Spleen (tissue), 11 donors: Measurements from ENCODE around the gene SOAT2. TPM values are rescaled to one million over a fixed set of nuclear protein-coding genes. Genes with fewer than 3 reads are reported as not detected.

Source experiments
- DNase-seq: peaks from one replicate; pipeline ENCODE4 v3.0.0-alpha.2; 2020
- H3K27ac ChIP-seq, 8 donors: fragments of 200-600 bp; sonication (generic) in 7 of 8; 1 replicate in 4 of 8; 2 replicates in 4 of 8; pipeline versions ENCODE4 v1.5.0 to v1.8.0; 2016 to 2021; ENCODE audit warnings: inconsistent platforms in 4 of 8, mild to moderate bottlenecking in 4 of 8, moderate library complexity in 1 of 8
- H3K27me3 ChIP-seq, 7 donors: fragments of 200-600 bp; sonication (generic) in 6 of 7; replicated peaks in 1 of 7; 1 replicate in 4 of 7; 2 replicates in 3 of 7; pipeline versions ENCODE4 v1.5.0 to v1.8.0; 2016 to 2021; ENCODE audit warnings: inconsistent platforms in 3 of 7, mild to moderate bottlenecking in 1 of 7
- H3K36me3 ChIP-seq, 6 donors: fragments of 200-600 bp; sonication (generic) in 5 of 6; 1 replicate in 4 of 6; 2 replicates in 2 of 6; pipeline versions ENCODE4 v1.5.0 to v1.8.0; 2016 to 2021; ENCODE audit warnings: inconsistent platforms in 2 of 6
- H3K4me1 ChIP-seq, 6 donors: fragments of 200-600 bp; sonication (generic) in 5 of 6; 1 replicate in 3 of 6; 2 replicates in 3 of 6; pipeline versions ENCODE4 v1.5.0 to v1.8.0; 2016 to 2021; ENCODE audit warnings: inconsistent platforms in 3 of 6
- H3K4me3 ChIP-seq, 8 donors: fragments of 200-600 bp; sonication (generic) in 7 of 8; 1 replicate in 4 of 8; 2 replicates in 4 of 8; pipeline versions ENCODE4 v1.5.0 to v1.8.0; 2016 to 2021; ENCODE audit warnings: inconsistent platforms in 4 of 8, mild to moderate bottlenecking in 4 of 8, moderate library complexity in 2 of 8
- H3K9me3 ChIP-seq, 8 donors: fragments of 200-600 bp; sonication (generic) in 7 of 8; 1 replicate in 4 of 8; 2 replicates in 4 of 8; pipeline versions ENCODE4 v1.5.0 to v1.8.0; 2016 to 2021; ENCODE audit warnings: inconsistent platforms in 4 of 8
- POLR2A ChIP-seq, 3 donors: fragments of 450-650 bp; IDR thresholded peaks; one replicate each; pipeline ENCODE4 v1.5.1; 2017; ENCODE audit warnings: antibody characterized with exemption in 3 of 3, mild to moderate bottlenecking in 1 of 3
- POLR2AphosphoS5 ChIP-seq, 3 donors: sonication (generic); formaldehyde crosslinking; IDR thresholded peaks; one replicate each; pipeline ENCODE4 v1.5.1; 2017; ENCODE audit warnings: antibody characterized with exemption in 3 of 3
- WGBS, 5 donors: extraction: QIAGEN DNeasy Blood & Tissue Kit in 3 of 5; methylation state at CpG; one replicate each; pipeline versions ENCODE4 v1.1.5 to v1.1.7; 2013 to 2018; 5-methylcytosine and 5-hydroxymethylcytosine counted together
- intact Hi-C: fragments of 100-400 bp; cut with DNase I; formaldehyde crosslinking; loops from one replicate; pipeline ENCODE4 v1.15.0; 2023; ENCODE audit warnings: low total_unique reads
- polyA plus RNA-seq, 3 donors: library from polyadenylated mRNA; stranded (reverse); fragments of 200-250 nt; gene quantifications; one replicate each; pipeline ENCODE4 v1.2.1, GENCODE V29; 2013
- total RNA-seq, 7 donors: library from RNA; depleted of rRNA in 3 of 7; stranded (reverse); fragments of >200 nt in 3 of 7; fragmentation: NEBNext Ultra II Directional in 4 of 7; extraction: Animal tissue kit (Norgen Biotek cat#: 25700) in 4 of 7; gene quantifications; one replicate each; pipeline versions ENCODE4 v1.1.0 to v1.2.1, GENCODE V29; 2016 to 2021
- TF ChIP-seq, protein P1 (sequence below), 11 experiments: fragments of 200-600 bp in 7 of 11; fragments of 450-650 bp in 4 of 11; sonication (generic) in 4 of 11; IDR thresholded peaks in 8 of 11; conservative IDR thresholded peaks in 3 of 11; 1 replicate in 7 of 11; 2 replicates in 4 of 11; pipeline versions ENCODE4 v1.4.0 to v1.8.0; 2016 to 2021; ENCODE audit warnings: antibody characterized with exemption in 11 of 11, inconsistent platforms in 4 of 11, mild to moderate bottlenecking in 1 of 11
- donor health status: healthy with polysubstance abuse.
- donor health status: DM: no; HTN: no; CAD: no; lungs with moderate emphysema.
- donor health status: DM: no; HTN: no; CAD: no.
- donor health status: Bipolar disorder and iron deficiency.
- donor health status: healthy.
- donor health status: DM: no; HTN: no; CAD: no.
- donor health status: DM: yes; HTN: yes; CAD: no.

The SOAT2 gene
- total and polyA plus RNA-seq, 10 donors, result 0.37 to 2.2 (median 0.56) TPM; not detected in 1

DNA sequence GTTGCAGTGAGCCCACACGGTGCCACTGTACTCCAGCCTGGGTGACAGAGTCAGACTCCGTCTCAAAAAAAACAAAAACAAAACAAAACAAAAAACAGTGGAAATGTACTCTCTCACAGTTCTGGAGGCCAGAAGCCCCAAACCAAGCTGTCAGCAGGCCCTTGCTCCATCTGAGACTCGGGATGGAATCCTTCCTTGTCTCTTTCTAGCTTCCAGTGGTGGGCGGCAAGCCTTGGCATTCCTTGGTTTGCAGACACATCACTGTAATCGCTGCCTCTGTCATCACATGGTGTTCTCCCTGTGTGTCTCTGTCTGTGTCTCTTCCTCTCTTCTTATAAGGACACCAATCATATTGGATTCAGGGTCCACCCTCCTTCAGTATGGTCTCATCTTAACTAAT, 47.0 kb upstream of the SOAT2 start:
- Histone ChIP-seq H3K27me3 (peaks cover 0 to 11% (median 0%) of the 10 kb centered on the region in 7 donors), H3K4me3 (no peak overlapping the region), H3K36me3 (peaks cover 0 to 84% (median 27%) of the 10 kb centered on the region in 6 donors), H3K9me3 (no peaks in the 10 kb centered on the region), H3K4me1 (peaks cover 21 to 98% (median 51%) of the 10 kb centered on the region in 6 donors), H3K27ac (peak overlapping the region in 5 of 8 donors; percentile 8 to 94 (median 89))
- TF ChIP-seq POLR2A (IDR thresholded peaks at IDR 0.05) (no peak), POLR2AphosphoS5 (IDR thresholded peaks at IDR 0.05) (peak in 1 of 3 donors; percentile 13)
- intact Hi-C loops, result no loop called here
- no peak for DNase-seq
- WGBS, 5 donors, result 79 to 86% (median 84%) methylated on average over 5 of the region's 5 CpGs

DNA sequence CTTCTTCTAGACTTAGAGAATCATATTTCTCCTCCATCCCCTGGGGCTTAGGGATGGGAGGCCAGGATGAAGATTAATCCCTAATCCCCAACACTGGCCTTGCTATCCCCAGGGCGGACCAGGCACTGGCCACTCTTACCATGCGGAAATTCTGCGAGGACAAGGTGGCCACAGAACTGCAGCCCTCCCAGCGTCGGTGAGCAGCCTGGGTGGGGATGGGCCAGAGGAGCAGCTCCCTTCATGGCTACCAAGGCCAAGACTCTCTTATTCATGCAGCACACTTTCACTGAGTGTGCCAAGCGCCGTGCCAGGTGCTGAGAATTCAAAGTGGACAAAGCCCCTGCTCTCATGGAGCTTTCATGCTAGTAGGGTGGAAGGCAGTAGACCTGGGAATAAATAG, 46.4 kb upstream of the SOAT2 start:
- H3K27ac ChIP-seq, result peak overlapping the region in 4 of 8 donors; percentile 30 to 94 (median 89)
- DNase-seq, result no peak
- TF ChIP-seq POLR2AphosphoS5 (IDR thresholded peaks at IDR 0.05), result peak in 1 of 3 donors; percentile 57
- TF ChIP-seq POLR2A (IDR thresholded peaks at IDR 0.05), result no peak
- H3K36me3 ChIP-seq, result peaks cover 0 to 89% (median 28%) of the 10 kb centered on the region in 6 donors
- no peak overlapping the region for H3K4me3 ChIP-seq
- no peaks in the 10 kb centered on the region for H3K9me3 ChIP-seq
- intact Hi-C loops, result no loop called here
- 90 to 100% (median 92%) methylated on average over 5 to 7 of the region's 7 CpGs for WGBS, 5 donors
- H3K4me1 ChIP-seq, result peaks cover 20 to 98% (median 49%) of the 10 kb centered on the region in 6 donors
- peaks cover 0 to 11% (median 0%) of the 10 kb centered on the region in 7 donors for H3K27me3 ChIP-seq

DNA sequence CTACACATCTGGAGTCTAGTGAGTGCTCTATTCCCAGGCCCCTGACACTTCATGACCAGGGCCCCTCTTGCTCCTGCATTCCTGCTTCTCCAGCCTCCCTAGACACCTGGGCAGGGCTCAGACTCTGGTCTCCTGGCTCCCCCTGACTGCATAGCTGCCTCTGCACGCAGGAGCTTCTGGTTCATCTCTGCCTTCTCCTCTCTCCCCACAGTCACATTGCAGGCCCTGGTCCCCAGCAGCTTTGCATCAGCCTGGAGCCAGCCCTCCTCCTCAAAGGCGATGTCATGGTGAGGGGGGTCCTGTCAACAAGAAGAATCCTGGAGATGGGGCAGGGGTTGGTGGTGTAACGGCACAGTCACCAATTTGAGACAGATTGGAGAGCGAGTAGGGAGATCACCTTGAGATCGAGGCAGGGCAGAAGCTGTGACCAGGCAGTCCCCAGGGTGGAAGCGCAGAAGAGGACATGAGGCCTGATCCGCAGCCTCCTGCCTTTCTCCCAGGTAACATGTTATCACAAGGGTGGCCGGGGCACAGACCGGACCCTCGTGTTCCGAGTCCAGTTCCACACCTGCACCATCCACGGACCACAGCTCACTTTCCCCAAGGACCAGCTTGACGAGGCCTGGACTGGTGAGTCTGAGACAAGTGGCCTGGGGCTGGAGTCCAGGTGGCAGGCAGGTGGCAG, 45.3 kb upstream of the SOAT2 start:
- H3K9me3 ChIP-seq, result no peaks in the 10 kb centered on the region
- peaks cover 0 to 92% (median 38%) of the 10 kb centered on the region in 6 donors for H3K36me3 ChIP-seq
- peak in 1 of 3 donors; percentile 36 for TF ChIP-seq POLR2AphosphoS5 (IDR thresholded peaks at IDR 0.05)
- TF ChIP-seq, protein P1, sequence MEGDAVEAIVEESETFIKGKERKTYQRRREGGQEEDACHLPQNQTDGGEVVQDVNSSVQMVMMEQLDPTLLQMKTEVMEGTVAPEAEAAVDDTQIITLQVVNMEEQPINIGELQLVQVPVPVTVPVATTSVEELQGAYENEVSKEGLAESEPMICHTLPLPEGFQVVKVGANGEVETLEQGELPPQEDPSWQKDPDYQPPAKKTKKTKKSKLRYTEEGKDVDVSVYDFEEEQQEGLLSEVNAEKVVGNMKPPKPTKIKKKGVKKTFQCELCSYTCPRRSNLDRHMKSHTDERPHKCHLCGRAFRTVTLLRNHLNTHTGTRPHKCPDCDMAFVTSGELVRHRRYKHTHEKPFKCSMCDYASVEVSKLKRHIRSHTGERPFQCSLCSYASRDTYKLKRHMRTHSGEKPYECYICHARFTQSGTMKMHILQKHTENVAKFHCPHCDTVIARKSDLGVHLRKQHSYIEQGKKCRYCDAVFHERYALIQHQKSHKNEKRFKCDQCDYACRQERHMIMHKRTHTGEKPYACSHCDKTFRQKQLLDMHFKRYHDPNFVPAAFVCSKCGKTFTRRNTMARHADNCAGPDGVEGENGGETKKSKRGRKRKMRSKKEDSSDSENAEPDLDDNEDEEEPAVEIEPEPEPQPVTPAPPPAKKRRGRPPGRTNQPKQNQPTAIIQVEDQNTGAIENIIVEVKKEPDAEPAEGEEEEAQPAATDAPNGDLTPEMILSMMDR (IDR thresholded peaks at IDR 0.05 in 8 of 11, conservative IDR thresholded peaks at IDR 0.05 in 3 of 11), result no peak
- 85 to 93% (median 90%) methylated on average over 13 of the region's 13 CpGs for WGBS, 5 donors
- H3K4me1 ChIP-seq, result peaks cover 12 to 97% (median 45%) of the 10 kb centered on the region in 6 donors
- no peak overlapping the region for H3K4me3 ChIP-seq
- H3K27ac ChIP-seq, result peak overlapping the region in 3 of 8 donors; percentile 30 to 94 (median 79)
- no peak for DNase-seq
- intact Hi-C loops, result no loop called here
- H3K27me3 ChIP-seq, result peaks cover 0 to 11% (median 0%) of the 10 kb centered on the region in 7 donors

DNA sequence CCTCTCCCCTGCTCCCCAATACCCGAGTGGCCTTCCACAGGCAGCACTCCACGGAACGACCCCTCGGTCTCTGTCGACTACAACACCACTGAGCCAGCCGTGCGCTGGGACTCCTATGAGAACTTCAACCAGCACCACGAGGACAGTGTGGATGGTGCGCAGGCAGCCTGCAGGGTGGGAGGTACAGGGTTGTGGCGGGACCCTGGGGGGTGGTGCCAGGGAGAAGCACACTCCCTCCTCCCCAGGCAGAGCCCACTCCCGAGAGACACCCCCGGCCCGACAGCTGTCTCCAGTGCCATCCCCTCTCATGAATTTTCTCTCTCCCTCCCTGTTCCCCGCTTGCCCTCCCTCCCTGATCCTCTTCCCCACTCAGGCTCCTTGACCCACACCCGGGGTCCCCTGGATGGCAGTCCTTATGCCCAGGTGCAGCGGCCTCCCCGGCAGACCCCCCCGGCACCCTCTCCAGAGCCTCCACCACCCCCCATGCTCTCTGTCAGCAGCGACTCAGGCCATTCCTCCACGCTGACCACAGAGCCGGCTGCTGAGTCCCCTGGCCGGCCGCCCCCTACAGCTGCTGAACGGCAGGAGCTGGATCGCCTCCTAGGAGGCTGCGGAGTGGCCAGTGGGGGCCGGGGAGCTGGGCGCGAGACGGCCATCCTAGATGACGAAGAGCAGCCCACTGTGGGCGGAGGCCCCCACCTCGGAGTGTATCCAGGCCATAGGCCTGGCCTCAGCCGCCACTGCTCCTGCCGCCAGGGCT, 44.4 kb upstream of the SOAT2 start:
- DNase-seq, result peak; percentile 70
- Histone ChIP-seq H3K9me3 (no peaks in the 10 kb centered on the region), H3K4me1 (peaks cover 4 to 97% (median 39%) of the 10 kb centered on the region in 6 donors), H3K36me3 (peaks cover 0 to 92% (median 47%) of the 10 kb centered on the region in 6 donors), H3K4me3 (no peak overlapping the region), H3K27ac (peak overlapping the region in 4 of 8 donors; percentile 59 to 94 (median 69)), H3K27me3 (peaks cover 0 to 11% (median 0%) of the 10 kb centered on the region in 7 donors)
- WGBS, 5 donors, result 71 to 91% (median 87%) methylated on average over 21 to 35 of the region's 35 CpGs
- intact Hi-C loops, result no loop called here
- peak; percentile 17 to 69 (median 41) for TF ChIP-seq POLR2AphosphoS5 (IDR thresholded peaks at IDR 0.05)
- TF ChIP-seq, protein P1 (IDR thresholded peaks at IDR 0.05 in 8 of 11, conservative IDR thresholded peaks at IDR 0.05 in 3 of 11), result no peak
